Dermis microvascular lymphatic vessel endothelial cell (primary cell): ENCODE measurements around the gene ZNHIT2. TPM values are rescaled to one million over a fixed set of nuclear protein-coding genes. Genes with fewer than 3 reads are reported as not detected.

ENCODE experiments used
- DNase-seq, 2 donors: peaks; one replicate each; pipeline versions ENCODE4 v3.0.0 to v3.0.0-alpha.2; 2010; ENCODE audit warnings: low read depth in 2 of 2
- total RNA-seq: library from RNA; depleted of rRNA; stranded (reverse); fragments of >200 nt; gene quantifications from 2 replicates; pipeline ENCODE4 v1.2.1, GENCODE V29; 2014

Gene ZNHIT2
- total RNA-seq, 1 donor from 2014 or later: 6.3 TPM

DNA sequence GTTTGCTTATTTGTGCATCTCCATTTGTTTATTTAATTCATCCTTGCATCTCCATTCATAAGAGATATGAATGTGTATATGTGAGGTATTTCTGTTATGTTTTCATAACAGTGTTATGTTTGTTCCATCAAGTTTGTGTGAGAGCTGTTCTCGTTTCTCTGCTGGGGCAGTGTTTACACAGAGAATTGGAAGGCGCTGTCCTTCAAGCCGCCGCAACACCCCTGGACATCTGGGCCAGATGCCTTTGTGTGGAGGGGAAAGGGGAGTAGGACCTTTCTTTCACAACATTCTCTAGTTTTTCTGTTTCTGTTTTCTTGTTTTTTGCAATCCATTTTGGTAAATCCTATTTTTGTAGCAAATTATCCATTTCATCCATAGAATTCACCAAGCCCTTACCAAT is 12.9 kb downstream of the ZNHIT2 start:
- DNase-seq: no peak

DNA sequence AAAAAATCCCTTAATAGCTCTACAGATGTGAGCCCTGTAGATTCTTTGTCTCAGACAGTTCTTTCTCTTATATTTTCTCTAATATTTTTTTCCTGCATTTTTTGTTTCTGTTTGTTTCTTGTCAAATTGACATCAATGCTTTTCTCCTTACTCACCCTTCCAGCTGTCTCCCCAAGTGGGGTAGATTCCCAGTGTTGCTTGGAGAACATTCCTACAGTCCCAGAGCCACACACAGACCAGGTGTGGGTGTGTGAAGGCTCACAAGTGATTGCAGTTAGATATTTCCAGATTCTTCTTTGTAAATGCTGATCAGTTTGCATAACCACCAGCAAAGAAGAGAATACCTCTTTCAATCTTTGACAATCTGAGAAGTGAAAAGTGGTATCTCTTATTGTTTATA is 14.0 kb downstream of the ZNHIT2 start:
- DNase-seq: no peak

DNA sequence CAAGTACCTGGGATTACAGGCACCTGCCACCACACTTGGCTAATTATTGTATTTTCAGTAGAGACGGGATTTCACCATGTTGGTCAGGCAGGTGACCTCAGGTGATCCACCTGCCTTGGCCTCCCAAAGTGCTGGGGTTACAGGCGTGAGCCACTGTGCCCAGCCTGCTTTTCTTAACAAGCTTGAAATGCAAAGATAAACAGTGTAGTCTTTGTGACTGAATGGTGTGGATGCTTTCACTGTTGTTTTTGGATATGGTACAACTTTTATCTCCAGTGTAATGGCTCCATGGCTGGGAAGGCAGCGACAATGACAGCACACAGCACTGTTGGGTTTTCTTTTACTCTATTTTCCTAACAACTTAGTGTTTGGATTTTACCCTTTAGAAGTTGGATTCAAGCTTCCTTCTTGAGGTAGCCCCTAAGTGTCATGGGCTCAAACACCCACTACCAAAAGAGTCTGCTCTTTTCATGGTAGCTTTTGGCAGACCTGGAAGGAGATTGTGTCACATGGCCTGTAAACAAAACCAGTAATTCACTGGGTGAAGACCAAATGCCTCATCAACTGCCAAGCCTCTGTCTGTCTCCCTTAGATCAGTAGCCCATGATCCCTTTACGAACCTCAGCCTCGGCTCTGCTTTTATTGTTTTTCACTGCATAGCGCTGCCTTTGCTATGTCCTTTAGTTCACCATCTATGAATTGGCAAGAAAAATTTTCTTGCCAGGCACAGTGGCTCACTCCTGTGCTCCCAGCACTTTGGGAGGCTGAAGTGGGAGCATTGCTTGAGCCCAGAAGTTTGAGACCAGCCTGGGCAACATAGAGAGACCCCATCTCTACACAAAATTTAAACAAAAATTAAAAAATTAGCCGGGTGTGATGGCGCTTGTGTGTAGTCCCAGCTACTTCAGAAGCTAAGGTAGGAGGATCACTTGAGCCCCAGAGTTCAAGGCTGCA is 15.1 kb downstream of the ZNHIT2 start:
- DNase-seq: peak in 1 of 2 donors; percentile 65

DNA sequence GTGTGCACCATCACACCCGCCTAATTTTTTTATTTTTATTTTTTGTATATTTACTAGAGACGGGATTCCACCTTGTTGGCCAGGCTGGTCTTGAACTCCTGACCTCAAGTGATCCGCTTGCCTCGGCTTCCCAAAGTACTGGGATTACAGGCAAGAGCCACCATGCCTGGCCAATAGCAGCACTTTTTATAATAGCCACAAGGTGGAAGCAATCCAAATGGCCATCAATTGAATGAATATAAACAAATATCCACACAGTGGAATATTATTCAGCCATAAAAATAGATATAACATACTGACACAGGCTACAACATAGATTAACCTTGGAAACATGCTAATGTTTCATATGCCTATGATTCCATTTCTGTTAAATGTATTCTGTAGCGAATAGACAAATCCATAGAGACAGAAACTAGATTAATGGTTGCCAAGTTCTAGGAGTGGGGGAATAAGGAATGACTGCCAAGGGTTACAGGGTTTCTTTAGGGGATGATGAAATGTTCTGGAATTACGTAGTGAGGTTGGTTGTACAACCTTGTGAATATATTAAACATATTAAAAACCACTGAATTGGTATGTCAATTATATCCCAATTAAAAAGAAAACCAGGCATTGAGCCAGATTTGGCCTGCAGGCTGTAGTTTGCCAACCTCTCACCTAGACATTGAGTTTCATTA is 16.7 kb downstream of the ZNHIT2 start:
- no peak for DNase-seq

DNA sequence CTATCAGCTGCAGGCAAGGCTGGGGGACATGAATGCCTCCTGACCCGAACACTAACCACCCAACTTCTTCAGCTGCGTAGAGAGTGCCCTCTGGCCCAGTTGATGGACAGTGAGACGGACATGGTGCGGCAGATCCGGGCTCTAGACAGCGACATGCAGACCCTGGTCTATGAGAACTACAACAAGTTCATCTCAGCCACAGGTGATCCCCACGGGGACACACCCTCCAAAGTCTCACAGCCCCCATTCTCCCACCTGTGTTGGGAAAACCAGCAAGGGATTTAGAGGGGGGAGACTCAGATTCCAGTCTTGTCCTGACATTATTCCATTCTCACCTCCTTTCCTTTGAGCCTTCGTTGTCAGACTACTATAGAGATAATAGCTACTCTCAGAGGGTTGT is 20.6 kb downstream of the ZNHIT2 start:
- no peak for DNase-seq

DNA sequence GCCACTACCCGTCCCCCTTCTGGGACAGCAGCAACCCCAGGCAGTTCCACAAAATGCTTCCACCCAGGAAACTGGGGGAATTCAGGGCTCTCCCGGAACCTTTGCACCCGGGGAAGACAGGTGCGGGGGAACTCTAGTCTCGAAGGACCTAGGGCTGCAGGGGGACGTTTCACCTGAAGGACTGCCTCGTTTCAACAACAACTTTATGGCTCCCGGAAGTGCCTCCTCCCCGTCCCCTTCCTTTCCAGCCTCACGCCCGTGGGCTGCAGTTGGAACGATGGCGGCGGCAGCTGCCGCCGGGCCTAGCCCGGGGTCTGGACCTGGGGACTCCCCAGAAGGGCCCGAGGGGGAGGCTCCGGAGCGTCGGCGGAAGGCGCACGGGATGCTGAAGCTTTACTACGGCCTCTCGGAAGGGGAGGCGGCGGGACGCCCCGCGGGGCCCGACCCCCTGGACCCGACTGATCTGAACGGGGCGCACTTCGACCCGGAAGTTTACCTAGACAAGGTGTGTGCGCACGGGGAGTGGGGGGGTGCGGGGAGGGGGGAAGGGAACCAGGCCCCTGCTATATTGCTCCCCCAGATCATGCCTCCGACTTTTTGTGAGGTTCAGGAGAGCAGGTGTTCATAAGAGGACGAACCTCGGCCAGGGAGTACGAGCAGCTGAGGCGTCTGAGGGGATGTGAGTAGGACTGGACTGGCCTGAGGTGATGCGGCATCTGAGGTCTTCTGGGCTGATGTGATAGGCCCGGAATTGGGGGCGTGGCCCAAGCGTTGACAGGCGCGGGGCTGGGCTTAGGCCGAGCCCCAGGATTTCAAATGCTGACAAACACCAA is 21.3 kb downstream of the ZNHIT2 start, which contains the start of gene VPS51:
VPS51 (plus strand) TSS at position 241 of the 833 bp plus-strand sequence; CDS start at position 278, 37 bp downstream.
- peak; percentile 91 for DNase-seq

DNA sequence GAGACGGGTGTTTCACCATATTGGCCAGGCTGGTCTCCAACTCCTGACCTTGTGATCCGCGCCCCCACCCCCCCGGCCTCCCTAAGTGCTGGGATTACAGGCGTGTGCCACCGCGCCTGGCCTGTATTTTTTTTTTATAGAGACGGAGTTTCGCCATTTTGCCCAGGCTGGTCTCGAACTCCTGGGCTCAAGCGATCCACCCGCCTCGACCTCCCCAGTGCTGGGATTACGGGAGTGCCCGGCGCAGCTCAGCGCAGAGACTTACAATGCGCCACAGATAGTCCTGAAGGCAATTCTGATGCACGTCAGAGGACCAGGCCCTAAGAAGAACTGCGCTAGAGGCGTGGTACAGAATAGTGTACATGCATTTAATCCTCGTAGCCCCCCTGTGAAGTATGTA is 22.1 kb downstream of the ZNHIT2 start:
- DNase-seq: no peak

DNA sequence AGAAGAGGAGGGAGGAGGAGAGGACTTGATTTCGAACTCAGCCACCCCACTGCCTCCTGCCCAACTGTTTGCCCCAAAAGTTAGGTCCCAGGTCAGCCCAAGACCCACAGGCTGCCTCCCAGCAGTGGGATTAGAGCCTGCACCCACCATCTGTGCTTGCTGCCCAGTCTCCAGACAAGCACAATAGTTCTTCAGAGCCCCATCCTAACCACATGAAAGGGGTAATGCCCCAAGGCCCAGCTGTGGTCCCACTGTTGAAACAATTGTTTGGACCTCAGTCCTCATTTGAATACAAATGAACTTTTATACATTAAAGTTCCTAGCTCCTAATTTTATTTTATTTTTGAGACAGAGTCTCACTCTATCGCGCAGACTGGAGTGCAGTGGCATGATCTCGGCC is 26.9 kb downstream of the ZNHIT2 start:
- no peak for DNase-seq

DNA sequence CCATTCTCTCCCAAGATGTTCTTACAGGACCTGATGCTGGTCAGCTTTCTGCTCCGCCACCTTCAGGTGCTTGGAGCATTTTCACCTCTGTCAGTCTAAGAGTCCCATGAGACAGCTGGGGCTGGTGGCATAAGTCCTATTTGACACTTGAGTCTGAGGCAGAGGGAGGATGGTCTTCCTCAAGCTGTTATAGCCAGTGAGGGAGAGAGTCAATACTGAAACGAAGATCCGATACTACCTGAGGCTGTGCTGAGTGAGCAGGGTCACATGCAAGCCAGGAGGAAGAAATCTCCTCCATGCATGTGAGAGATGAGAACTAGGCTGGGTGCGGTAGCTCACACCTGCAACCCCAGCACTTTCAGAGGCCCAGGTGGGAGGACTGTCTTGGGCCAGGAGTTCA is 27.9 kb downstream of the ZNHIT2 start:
- no peak for DNase-seq

DNA sequence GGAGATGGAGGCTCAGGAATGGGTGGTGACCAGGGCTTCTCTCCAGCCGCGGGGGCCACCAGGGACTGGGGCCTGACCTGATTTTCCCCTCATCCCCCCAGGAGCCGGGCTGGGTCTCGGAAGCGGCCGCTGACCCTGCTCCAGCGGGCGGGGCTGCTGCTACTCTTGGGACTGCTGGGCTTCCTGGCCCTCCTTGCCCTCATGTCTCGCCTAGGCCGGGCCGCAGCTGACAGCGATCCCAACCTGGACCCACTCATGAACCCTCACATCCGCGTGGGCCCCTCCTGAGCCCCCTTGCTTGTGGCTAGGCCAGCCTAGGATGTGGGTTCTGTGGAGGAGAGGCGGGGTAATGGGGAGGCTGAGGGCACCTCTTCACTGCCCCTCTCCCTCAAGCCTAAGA is 29.7 kb downstream of the ZNHIT2 start:
- no peak for DNase-seq

DNA sequence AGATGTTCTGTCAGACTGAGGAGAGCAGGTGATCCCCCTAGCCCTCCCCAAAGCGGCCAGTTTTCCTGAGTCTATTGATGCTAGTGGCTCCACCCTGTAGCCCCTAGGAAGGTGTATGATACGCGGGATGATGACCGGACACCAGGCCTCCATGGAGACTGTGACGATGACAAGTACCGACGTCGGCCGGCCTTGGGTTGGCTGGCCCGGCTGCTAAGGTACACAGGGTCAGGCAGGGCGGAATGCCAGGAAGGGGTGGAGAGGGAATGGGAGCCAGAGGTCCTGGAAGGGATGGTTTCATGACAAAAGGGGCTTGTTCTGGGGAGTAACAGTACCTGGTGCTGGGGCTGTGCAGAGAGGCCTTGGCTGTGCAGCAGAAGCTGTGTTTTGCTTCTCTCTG is 30.3 kb downstream of the ZNHIT2 start:
- DNase-seq: no peak

DNA sequence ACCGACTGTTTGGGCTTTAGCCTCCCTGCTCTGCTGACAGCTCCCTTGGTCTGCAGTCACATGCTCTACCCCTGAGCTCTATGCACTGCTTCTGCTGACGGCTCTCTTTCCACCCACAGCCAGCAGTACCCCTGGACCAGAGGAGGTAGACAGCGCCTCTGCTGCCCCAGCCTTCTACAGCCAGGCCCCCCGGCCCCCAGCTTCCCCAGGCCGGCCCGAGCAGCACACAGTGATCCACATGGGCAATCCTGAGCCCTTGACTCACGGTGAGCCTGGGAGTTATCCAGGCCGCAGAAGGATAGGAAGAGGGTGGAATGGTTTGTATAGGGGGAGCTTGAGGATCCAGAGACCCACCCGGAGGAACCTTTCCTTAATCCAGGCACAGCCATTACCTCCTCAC is 30.7 kb downstream of the ZNHIT2 start:
- no peak for DNase-seq

DNA sequence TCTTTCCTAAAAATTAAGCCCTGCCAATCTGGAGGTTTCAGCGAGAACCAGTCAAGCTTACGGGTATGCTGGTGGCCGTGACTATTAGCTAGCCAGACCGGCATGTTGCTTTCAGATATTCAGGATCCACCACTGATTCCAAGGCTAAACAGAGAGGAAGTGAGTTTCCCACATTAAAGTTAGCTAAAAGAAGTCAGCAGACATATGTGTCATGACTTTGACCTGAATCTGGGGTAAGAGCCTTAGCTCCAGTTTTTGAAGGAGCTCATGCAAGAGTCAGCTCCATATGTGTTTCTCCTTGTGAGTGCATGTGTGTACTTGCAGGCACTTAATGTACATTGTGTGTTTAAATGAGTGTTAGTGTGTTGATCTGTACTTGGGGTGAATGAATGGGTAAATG is 32.1 kb downstream of the ZNHIT2 start:
- DNase-seq: no peak

DNA sequence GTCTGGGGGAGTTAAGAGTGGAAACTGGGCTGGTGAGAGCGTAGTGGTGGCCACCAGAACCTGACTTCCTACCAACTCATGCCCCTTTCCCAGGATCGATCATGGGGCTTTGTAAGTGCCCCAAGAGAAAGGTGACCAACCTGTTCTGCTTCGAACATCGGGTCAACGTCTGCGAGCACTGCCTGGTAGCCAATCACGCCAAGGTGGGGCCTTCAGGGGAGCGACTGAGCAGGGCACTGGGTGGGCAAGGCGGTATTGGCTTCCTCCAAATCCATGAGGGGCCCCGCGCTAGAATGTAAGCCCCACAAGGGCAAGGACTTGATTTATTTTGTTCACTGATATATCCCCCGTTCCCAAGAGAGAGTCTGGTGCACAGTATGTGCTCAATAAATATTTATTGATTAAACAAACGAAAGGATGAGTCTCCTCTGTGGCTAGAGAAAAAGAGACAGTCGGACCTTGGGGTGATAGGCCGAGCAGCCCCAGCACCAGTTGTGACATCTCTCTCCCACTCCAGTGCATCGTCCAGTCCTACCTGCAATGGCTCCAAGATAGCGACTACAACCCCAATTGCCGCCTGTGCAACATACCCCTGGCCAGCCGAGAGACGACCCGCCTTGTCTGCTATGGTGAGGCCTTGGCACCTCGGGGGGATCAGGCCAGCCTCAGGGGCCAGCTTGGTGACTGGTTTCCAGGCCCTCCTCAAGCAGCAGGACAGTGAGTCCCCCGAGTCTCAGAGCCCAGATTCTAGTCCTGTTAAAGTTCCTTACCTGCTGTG is 32.7 kb downstream of the ZNHIT2 start:
- no peak for DNase-seq

DNA sequence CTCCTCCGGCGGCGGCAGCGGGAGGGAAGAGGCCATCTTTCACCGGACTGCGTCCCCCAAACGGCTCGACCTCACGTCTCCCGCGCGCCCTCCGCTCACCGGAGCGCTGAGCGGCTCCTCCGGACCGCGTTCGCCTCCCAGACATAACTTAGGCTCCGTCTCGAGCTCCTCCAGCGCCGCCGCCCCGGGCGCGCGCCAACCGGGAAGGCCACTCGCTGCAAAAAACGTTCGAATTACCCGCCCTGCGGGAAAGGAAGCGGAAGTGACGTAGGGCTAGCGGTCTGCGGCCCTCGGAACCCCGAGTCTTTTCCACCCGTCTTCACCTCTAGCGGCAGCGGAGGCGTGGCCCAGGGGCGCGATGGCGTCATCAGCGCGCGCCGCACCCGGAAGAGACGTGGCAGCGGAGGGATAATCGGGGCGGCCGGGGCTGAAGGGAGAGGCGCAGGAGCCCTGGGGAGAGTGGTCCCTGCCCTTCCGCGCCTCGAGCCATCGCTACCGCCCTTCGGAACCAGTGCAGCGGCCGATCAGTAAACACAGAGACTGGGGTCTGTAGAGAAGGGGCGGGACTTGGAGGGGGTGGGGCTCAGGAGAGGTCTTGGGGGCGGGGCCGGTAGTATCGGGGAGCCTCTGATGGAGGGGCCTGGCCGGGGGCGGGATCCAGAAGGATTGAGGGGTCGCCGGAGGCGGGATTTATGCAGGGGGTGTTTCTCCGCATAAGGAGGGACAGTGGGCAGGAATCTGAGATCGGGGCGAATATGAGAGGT is 33.5 kb downstream of the ZNHIT2 start, which contains the start of the genes CDCA5 and ZFPL1:
CDCA5 (minus strand) TSS at position 207 of the 764 bp plus-strand sequence; CDS start at position 145, 62 bp downstream.
ZFPL1 (plus strand) TSS at position 389 of the 764 bp plus-strand sequence. CDS start 477 bp downstream, outside the sequence.
- peak; percentile 91 to 96 for DNase-seq

DNA sequence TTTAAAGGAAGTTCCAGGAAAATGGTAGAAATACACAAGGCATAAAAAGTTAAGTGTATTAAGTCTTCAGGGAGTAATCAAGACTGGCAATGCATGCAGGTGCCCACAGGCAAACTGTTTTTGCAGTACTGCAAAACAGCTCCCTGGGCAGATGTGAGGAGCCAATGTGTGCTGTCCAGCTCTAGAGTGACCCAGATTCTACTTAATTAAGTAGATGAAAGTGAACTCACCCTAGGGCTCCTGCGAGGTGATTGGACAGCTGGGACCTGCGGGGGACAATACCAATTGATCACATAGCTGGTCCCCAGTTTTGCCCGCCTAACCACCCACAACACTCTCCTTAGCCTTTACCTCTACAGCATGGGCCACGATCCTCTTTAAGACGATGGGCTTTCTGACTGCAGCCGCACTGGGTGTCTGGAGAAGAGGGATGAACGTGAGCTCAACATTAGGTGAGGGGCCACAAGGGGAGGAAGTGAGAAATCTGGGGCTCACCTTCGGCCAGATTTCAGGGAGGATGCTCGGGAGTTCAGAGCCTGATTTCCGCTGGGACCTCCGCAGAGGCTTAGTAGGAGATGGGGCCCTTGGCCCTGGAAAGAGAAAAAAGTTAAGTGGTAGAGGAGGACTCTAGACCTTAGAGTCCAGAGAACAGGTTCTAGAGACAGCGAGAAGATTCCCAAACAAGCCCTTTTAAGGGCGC is 34.2 kb downstream of the ZNHIT2 start:
- DNase-seq: no peak

DNA sequence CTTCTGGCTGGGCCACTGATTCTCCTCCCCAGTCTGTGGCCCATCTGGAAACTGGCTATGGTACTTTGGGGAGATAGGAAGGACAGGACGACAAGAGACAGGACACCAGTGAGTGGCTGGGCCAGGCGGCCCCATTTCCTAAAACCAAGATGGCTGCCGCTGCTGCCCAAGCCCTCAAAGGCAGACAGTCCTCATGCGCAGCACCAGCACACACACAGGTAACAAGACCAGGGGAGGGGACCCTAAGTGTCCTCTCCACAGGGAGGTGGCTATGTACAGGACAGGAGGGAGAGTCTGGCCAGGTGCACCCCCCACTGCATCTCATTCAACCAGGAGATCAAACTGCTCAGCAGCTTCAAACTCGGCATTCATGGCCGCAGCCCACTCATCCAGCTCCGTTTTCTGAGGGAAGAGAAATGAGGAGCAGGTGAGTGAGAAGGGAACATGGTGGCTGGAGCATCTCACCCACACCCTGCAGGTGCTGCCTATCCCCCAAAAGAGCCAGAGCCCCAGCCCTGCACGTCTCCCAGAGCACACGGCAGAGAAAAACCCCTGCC is 38.6 kb downstream of the ZNHIT2 start:
- DNase-seq: no peak

DNA sequence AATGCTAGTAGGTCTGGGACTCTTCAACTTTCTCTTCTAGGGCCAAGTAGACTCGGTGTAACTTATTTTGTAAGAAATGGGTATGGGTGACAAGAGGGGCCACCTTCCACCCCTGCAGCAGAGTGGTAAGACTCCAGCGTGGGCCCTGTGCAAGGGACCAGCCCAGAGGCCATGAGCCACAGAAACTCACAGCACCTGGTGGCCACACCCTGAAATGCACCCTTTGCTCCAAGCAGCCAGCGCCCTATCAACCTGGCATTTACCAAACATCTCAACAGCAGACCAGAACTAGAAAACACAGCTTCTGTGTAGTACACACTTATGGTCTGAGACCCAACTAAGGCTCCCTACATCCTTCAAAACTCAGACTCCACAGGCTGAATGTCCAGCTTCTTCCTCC is 39.4 kb downstream of the ZNHIT2 start:
- DNase-seq: peak; percentile 33 to 52

DNA sequence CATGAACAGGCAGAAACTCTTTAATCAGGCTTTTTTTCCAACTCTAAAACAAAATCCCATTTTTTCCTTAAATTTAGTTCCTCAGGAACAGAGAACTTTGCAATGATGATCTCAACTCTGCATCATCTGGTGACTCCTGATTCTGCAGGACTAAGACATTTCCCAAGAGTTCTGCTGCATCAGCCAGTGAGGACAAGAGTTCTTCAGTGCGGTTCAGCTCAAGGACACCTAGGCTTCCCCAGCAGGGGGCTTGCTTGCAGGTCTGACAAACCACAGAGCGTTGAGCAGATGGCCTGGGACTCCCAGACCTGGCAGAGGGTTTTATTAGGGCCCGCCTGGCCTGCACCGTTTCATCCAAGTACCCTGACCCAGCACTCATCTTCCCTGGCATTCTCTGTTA is 40.0 kb downstream of the ZNHIT2 start:
- DNase-seq: no peak
